Measurements from ENCODE around the gene ACAP2.
"Not testable (repeated sequence)": the region's sequence is repeated elsewhere in the genome, so short reads cannot be mapped to it uniquely, and the experiment has no call there.

The ACAP2 gene

GRCh38 chr3:195401943-195402342 lies 40.9 kb downstream of the ACAP2 start:
- no peak overlapping the region for H3K27ac ChIP-seq

DNA sequence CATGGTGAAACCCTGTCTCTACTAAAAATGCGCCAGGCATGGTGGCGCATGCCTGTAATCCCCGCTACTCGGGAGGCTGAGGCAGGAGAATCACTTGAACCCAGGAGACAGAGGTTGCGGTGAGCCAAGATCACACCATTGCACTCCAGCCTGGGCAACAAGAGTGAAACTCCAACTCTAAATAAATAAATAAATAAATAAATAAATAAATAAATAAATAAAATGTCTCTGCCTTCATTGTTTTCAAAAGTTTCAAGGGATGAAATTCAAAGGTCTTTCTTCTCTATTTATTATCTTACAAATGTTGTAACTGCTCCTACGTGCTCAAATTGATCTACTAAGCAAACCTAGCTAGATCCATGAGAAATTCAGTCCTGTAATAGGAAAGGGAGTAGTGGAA lies 44.4 kb downstream of the ACAP2 start:
- H3K27ac ChIP-seq, result not testable (repeated sequence)

More at GRCh38 chr3:195401943-195402342, 40.9 kb downstream of the ACAP2 start:
- TF ChIP-seq CTCF (conservative IDR thresholded peaks at IDR 0.05), result no peak
- TF ChIP-seq ZFX (IDR thresholded peaks at IDR 0.05), result no peak

GRCh38 chr3:195397524-195397923 lies 45.3 kb downstream of the ACAP2 start:
- H3K27ac ChIP-seq, result no peak overlapping the region
- TF ChIP-seq CTCF (conservative IDR thresholded peaks at IDR 0.05) (no peak), ZFX (IDR thresholded peaks at IDR 0.05) (no peak)

- no peak overlapping the region for H3K27ac ChIP-seq
- TF ChIP-seq ZFX (IDR thresholded peaks at IDR 0.05) (no peak), CTCF (conservative IDR thresholded peaks at IDR 0.05) (no peak)
Observed at GRCh38 chr3:195395208-195395816, 47.5 kb downstream of the ACAP2 start.

- TF ChIP-seq CTCF (conservative IDR thresholded peaks at IDR 0.05) (no peak), ZFX (IDR thresholded peaks at IDR 0.05) (no peak)
- H3K27ac ChIP-seq, result 0 out of 2 replicates have a peak overlapping the region, but pooled peaks have one; percentile 7
Observed at GRCh38 chr3:195394700-195395099, 48.1 kb downstream of the ACAP2 start.

DNA sequence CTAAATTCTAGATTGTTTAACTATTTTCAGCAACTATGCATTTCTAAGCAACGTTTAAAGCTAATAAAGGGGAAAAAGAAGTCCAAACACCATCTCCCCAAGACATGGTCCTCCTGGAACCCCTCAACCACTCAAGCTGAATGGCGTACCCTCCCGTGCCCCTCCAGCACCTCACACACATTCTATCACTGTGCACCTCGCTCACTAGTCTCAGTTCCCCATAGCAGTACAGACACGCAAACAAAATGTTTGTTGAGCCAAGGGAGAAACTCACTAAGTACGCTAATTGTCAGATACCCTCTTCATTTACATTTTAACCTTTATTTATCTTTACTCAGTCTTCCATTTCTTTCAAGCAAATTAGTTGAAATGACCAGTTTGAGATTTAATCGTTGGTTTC lies 48.8 kb downstream of the ACAP2 start:
- 0 out of 2 replicates have a peak overlapping the region, but pooled peaks have one; percentile 7 for H3K27ac ChIP-seq
- TF ChIP-seq ZFX (IDR thresholded peaks at IDR 0.05), result no peak
- no peak for TF ChIP-seq CTCF (conservative IDR thresholded peaks at IDR 0.05)

- no peak for TF ChIP-seq CTCF (conservative IDR thresholded peaks at IDR 0.05)
- TF ChIP-seq ZFX (IDR thresholded peaks at IDR 0.05), result no peak
- no peak overlapping the region for H3K27ac ChIP-seq
Observed at GRCh38 chr3:195388380-195388779, 54.4 kb downstream of the ACAP2 start.

- TF ChIP-seq ZFX (IDR thresholded peaks at IDR 0.05), result no peak
- TF ChIP-seq CTCF (conservative IDR thresholded peaks at IDR 0.05), result no peak
- H3K27ac ChIP-seq, result no peak overlapping the region
Observed at GRCh38 chr3:195386739-195387138, 56.1 kb downstream of the ACAP2 start.
